Measurements from ENCODE around the gene CD36.

The CD36 gene

DNA sequence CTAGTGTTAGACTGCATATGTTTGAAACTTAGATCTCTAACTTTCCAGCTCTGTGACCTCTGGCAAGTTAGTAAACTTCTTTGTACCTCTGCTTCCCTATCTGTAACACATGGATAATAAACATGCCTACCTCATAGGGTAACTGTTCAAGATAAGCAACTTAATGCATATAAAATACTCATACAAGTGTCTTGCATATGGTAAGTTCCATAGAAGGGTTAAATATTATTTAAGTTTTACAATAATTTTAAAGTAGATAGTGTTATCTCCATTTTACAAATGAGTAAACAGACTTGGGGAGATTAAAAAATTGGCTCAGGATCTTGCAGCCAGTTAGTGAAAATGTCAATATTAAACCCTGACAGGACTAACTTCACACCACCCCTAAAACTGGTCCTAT lies 30.1 kb upstream of the CD36 start:
- no peak overlapping the region for H3K27ac ChIP-seq
- no peak overlapping the region for H3K4me3 ChIP-seq
- intact Hi-C loops (cut with DNase I; ENCODE audit: low total_unique reads) = no loop called here
- H3K36me3 ChIP-seq = no peaks in the 10 kb centered on the region
- no peak for DNase-seq
- no peaks in the 10 kb centered on the region for H3K4me1 ChIP-seq
- H3K27me3 ChIP-seq = no peaks in the 10 kb centered on the region
- TF ChIP-seq, protein P1, sequence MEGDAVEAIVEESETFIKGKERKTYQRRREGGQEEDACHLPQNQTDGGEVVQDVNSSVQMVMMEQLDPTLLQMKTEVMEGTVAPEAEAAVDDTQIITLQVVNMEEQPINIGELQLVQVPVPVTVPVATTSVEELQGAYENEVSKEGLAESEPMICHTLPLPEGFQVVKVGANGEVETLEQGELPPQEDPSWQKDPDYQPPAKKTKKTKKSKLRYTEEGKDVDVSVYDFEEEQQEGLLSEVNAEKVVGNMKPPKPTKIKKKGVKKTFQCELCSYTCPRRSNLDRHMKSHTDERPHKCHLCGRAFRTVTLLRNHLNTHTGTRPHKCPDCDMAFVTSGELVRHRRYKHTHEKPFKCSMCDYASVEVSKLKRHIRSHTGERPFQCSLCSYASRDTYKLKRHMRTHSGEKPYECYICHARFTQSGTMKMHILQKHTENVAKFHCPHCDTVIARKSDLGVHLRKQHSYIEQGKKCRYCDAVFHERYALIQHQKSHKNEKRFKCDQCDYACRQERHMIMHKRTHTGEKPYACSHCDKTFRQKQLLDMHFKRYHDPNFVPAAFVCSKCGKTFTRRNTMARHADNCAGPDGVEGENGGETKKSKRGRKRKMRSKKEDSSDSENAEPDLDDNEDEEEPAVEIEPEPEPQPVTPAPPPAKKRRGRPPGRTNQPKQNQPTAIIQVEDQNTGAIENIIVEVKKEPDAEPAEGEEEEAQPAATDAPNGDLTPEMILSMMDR (IDR thresholded peaks at IDR 0.05) = no peak
- H3K9me3 ChIP-seq = no peaks in the 10 kb centered on the region

DNA sequence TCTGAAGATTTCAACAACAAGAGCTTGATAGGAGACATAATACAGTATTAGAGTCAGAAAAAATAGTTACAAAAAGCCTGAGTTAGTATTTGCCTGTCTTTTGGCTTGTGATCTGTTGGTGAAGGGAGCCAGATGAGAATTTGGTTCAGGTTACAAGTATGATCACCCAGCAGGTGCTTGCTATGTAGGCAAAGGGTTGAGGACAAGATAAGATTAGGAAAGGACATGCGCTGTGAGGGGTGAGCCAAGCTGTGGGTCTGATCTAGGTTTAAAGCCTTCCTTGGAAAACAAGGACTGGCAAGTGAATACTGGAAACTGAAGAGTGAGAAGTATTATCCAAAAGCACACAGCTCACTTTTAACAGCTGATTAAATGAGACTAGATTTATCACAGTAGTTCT lies 28.7 kb upstream of the CD36 start:
- DNase-seq = no peak
- H3K36me3 ChIP-seq = no peaks in the 10 kb centered on the region
- no peaks in the 10 kb centered on the region for H3K9me3 ChIP-seq
- no peaks in the 10 kb centered on the region for H3K27me3 ChIP-seq
- no peak overlapping the region for H3K4me3 ChIP-seq
- no peak overlapping the region for H3K27ac ChIP-seq
- intact Hi-C loops (cut with DNase I; ENCODE audit: low total_unique reads) = no loop called here
- no peaks in the 10 kb centered on the region for H3K4me1 ChIP-seq
- TF ChIP-seq, protein P1 (IDR thresholded peaks at IDR 0.05) = no peak

DNA sequence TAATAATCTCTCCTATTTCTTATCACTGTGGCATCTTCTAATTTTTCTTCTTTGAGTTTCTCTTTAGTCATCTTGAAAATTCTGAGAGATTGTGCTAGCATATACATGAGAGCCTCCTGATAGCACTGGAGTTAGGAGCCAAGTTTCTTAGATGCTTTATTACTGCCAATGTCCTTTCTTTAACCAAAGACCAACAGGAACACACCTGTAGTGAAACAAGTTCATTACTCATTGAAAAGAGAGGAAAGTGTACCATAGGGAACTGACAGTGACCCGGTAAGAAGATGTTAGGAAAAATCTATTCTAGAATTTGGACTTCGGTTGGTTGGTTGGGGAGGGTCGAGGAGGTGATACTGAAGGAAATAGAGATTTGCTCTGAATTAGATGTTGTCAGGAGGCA lies 27.1 kb upstream of the CD36 start:
- Histone ChIP-seq H3K9me3 (no peaks in the 10 kb centered on the region), H3K27me3 (no peaks in the 10 kb centered on the region), H3K36me3 (no peaks in the 10 kb centered on the region), H3K27ac (no peak overlapping the region), H3K4me1 (no peaks in the 10 kb centered on the region), H3K4me3 (no peak overlapping the region)
- intact Hi-C loops (cut with DNase I; ENCODE audit: low total_unique reads) = no loop called here
- DNase-seq = no peak
- TF ChIP-seq, protein P1 (IDR thresholded peaks at IDR 0.05) = no peak

DNA sequence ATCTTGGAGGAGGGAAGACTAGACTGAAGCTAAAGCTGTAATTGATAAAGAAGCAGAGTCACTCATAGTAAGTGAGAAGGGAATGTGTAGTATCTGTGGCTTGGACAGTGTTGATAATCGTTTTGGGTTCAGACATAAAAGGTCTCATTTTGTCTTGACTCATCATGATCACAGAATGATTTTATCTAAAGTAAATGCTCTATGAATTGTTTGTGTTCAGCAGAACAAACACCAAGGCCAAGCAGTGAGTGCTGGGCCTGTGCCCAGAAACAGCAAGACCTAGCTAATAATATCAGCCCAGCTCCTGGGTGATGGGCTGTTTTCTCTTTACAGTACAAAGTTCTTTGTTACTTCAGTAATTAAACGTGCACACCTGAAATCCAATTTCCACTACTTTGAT lies 26.7 kb upstream of the CD36 start:
- Histone ChIP-seq H3K9me3 (no peaks in the 10 kb centered on the region), H3K4me1 (no peaks in the 10 kb centered on the region), H3K27me3 (no peaks in the 10 kb centered on the region), H3K36me3 (no peaks in the 10 kb centered on the region), H3K4me3 (no peak overlapping the region), H3K27ac (no peak overlapping the region)
- TF ChIP-seq, protein P1 (IDR thresholded peaks at IDR 0.05) = no peak
- DNase-seq = no peak
- intact Hi-C loops (cut with DNase I; ENCODE audit: low total_unique reads) = no loop called here

DNA sequence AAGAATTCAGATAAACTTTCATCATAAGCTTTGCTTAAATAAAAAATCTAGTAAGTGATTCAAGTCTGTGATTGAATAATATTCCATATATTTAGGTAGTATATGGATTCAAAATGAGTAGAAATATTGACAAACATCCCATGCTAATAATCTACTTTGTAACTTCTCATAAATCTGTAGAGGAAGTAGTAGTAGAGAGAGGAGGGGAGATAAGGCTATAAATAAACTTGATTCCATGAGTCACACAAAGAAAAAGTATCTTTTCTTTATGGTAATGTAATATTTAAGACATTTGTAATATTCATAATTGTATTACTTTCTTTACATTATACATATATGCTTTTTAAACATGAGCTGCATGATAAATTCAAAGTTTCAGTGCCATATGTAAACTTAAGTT lies 25.6 kb upstream of the CD36 start:
- no peak overlapping the region for H3K27ac ChIP-seq
- H3K4me1 ChIP-seq = no peaks in the 10 kb centered on the region
- DNase-seq = no peak
- H3K27me3 ChIP-seq = no peaks in the 10 kb centered on the region
- intact Hi-C loops (cut with DNase I; ENCODE audit: low total_unique reads) = no loop called here
- no peak overlapping the region for H3K4me3 ChIP-seq
- TF ChIP-seq, protein P1 (IDR thresholded peaks at IDR 0.05) = no peak
- no peaks in the 10 kb centered on the region for H3K36me3 ChIP-seq
- no peaks in the 10 kb centered on the region for H3K9me3 ChIP-seq

DNA sequence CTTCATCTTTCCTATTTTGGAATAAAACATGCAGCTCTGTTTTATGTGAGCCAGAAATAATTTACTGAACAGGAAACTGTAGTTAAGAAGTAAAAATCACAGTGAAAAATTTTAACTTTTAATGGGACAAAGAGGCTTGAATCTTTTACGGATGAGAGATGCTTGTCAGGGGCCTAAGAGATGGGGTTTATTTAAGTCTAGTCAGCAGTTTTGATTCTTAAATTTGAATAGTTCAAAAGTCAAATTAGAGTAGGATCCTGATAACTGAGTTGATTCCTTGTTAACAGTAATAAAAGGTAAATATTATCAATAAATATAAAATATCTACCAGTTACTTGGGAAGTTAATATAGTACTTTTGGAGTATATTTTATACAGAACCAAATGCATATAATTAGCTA lies 24.9 kb upstream of the CD36 start:
- Histone ChIP-seq H3K4me3 (no peak overlapping the region), H3K9me3 (no peaks in the 10 kb centered on the region), H3K4me1 (no peaks in the 10 kb centered on the region), H3K27me3 (no peaks in the 10 kb centered on the region), H3K36me3 (no peaks in the 10 kb centered on the region), H3K27ac (no peak overlapping the region)
- intact Hi-C loops (cut with DNase I; ENCODE audit: low total_unique reads) = no loop called here
- TF ChIP-seq, protein P1 (IDR thresholded peaks at IDR 0.05) = no peak
- DNase-seq = no peak
